Heart left ventricle (tissue), 16 donors: ENCODE data around the gene CHTF18. TPM values are rescaled to one million over a fixed set of nuclear protein-coding genes. Genes with fewer than 3 reads are reported as not detected.
A peak's percentile ranks its signal among the peaks of the same experiment; 100 is the strongest.

Experiments used
- ATAC-seq, 4 donors: fragments of 200-7000 bp; cut with Tn5 transposase; one replicate each; pipeline ENCODE4 v1.9.1; 2020 to 2022; ENCODE audit warnings: moderate library complexity in 4 of 4, mild to moderate bottlenecking in 3 of 4, moderate number of reproducible peaks in 1 of 4
- DNase-seq, 5 donors: peaks; one replicate each; pipeline ENCODE4 v3.0.0-alpha.2; 2020
- H3K27ac ChIP-seq, 12 donors: fragments of 200-600 bp; sonication (generic) in 4 of 12; one replicate each; pipeline versions ENCODE4 v1.5.0 to v1.8.0; 2016 to 2022; ENCODE audit warnings: mild to moderate bottlenecking in 2 of 12
- H3K27me3 ChIP-seq, 9 donors: fragments of 200-600 bp; sonication (generic) in 2 of 9; one replicate each; pipeline versions ENCODE4 v1.5.1 to v1.8.0; 2016 to 2022; ENCODE audit warnings: mild to moderate bottlenecking in 3 of 9
- H3K36me3 ChIP-seq, 9 donors: fragments of 200-600 bp; sonication (generic) in 2 of 9; one replicate each; pipeline versions ENCODE4 v1.5.0 to v1.8.0; 2018 to 2022; ENCODE audit warnings: mild to moderate bottlenecking in 2 of 9
- H3K4me1 ChIP-seq, 12 donors: fragments of 200-600 bp; sonication (generic) in 4 of 12; one replicate each; pipeline versions ENCODE4 v1.5.0 to v1.8.0; 2016 to 2022; ENCODE audit warnings: mild to moderate bottlenecking in 3 of 12
- H3K4me3 ChIP-seq, 12 donors: fragments of 200-600 bp; sonication (generic) in 4 of 12; one replicate each; pipeline versions ENCODE4 v1.5.0 to v1.8.0; 2017 to 2022; ENCODE audit warnings: mild to moderate bottlenecking in 9 of 12, moderate library complexity in 4 of 12
- H3K9me3 ChIP-seq, 12 donors: fragments of 200-600 bp; sonication (generic) in 4 of 12; one replicate each; pipeline versions ENCODE4 v1.5.0 to v1.8.0; 2016 to 2022; ENCODE audit warnings: mild to moderate bottlenecking in 1 of 12
- CTCF ChIP-seq, 12 donors: fragments of 200-600 bp; sonication (generic) in 4 of 12; IDR thresholded peaks; one replicate each; pipeline versions ENCODE4 v1.5.0 to v1.8.0; 2018 to 2022; ENCODE audit warnings: antibody characterized with exemption in 12 of 12, mild to moderate bottlenecking in 5 of 12
- POLR2A ChIP-seq, 2 donors: fragments of 450-650 bp; IDR thresholded peaks; one replicate each; pipeline ENCODE4 v1.6.1; 2017; ENCODE audit warnings: antibody characterized with exemption in 2 of 2, mild to moderate bottlenecking in 2 of 2, moderate library complexity in 2 of 2
- WGBS, 4 donors: extraction: QIAGEN DNeasy Blood & Tissue Kit in 2 of 4; methylation state at CpG; one replicate each; pipeline versions ENCODE4 v1.1.5 to v1.1.7; 2013 to 2018; 5-methylcytosine and 5-hydroxymethylcytosine counted together
- intact Hi-C, 10 donors: fragments of 100-400 bp; cut with DNase I; formaldehyde crosslinking; loops; one replicate each; pipeline versions ENCODE4 v1.11.1 to v1.14.2; 2022
- polyA plus RNA-seq, 2 donors: library from polyadenylated mRNA; stranded (reverse); fragments of 200-250 nt; gene quantifications; one replicate each; pipeline ENCODE4 v1.2.3, GENCODE V29; 2013
- total RNA-seq, 9 donors: library from RNA; depleted of rRNA in 2 of 9; stranded (reverse); fragments of >200 nt in 2 of 9; fragmentation: NEBNext Ultra II Directional in 3 of 9; extraction: Animal tissue kit (Norgen Biotek cat#: 25700) in 3 of 9; gene quantifications; one replicate each; pipeline versions ENCODE4 v1.1.0 to v1.2.4, GENCODE V29; 2016 to 2023
- donor health status: ischemic (EF 13 %, LVEDD 7.1; RV severe dilation, severe dysfunction).
- donor health status: healthy with polysubstance abuse.
- donor health status: DM: no; HTN: yes; CAD: no.
- donor health status: DM: no; HTN: no; CAD: no.
- donor health status: ischemic (EF 25% LVEDD 6.9; RV normal size, moderate dysfunction).
- donor health status: ischemic (EF 25% LVEDD 5.7; RV mildly dilated, moderate dysfunction).
- donor health status: healthy.
- donor health status: DM: yes; HTN: yes; CAD: no.
- donor health status: ischemic (EF 35%, LVEDD 5.7; RV mildly dilated, moderate dysfunction).
- donor health status: nonischemic (EF 11% LVEDD 7.7; RV severe dilation, severe dysfunction).
- donor health status: DM: yes; HTN: yes; CAD: no.
- donor health status: PGD.
- donor health status: ischemic (EF 29% LVEDD 5.4; RV normal size, mild dysfunction).
- donor health status: nonischemic (EF 23%, LVEDD 6.1; RV moderate dilation, normal function).

The CHTF18 gene
- total and polyA plus RNA-seq, 11 donors = 0.83 to 15.0 (median 3.9) TPM

- Histone ChIP-seq H3K4me1 (peaks cover 0 to 29% (median 10%) of the 10 kb centered on the region in 12 donors), H3K4me3 (no peak overlapping the region), H3K27ac (no peak overlapping the region), H3K36me3 (peaks cover 0 to 11% (median 0%) of the 10 kb centered on the region in 9 donors), H3K9me3 (no peaks in the 10 kb centered on the region), H3K27me3 (peaks cover 2 to 44% (median 11%) of the 10 kb centered on the region in 9 donors)
- DNase-seq (peak in 2 of 5 donors; percentile 55 to 58), ATAC-seq (peak in 1 of 4 donors; percentile 4)
- TF ChIP-seq POLR2A (IDR thresholded peaks at IDR 0.05) (no peak), CTCF (IDR thresholded peaks at IDR 0.05) (no peak)
- intact Hi-C loops = loop anchor here in 5 of 10 donors (2.0 kb wide), 1 partner anchor 73 kb away; no protein-coding TSS in a partner anchor
- 27 to 36% (median 31%) methylated on average over 6 to 17 of the region's 17 CpGs for WGBS, 4 donors
Measured at GRCh38 chr16:783404-784161, 4.8 kb upstream of the CHTF18 start.

GRCh38 chr16:784431-784830, 4.0 kb upstream of the CHTF18 start:
- Histone ChIP-seq H3K4me1 (peaks cover 0 to 37% (median 17%) of the 10 kb centered on the region in 12 donors), H3K4me3 (no peak overlapping the region), H3K27me3 (peaks cover 0 to 36% (median 9%) of the 10 kb centered on the region in 9 donors), H3K27ac (no peak overlapping the region), H3K9me3 (no peaks in the 10 kb centered on the region), H3K36me3 (peaks cover 0 to 11% (median 0%) of the 10 kb centered on the region in 9 donors)
- intact Hi-C loops = loop anchor here in 5 of 10 donors (2.0 kb wide), 1 partner anchor 74 kb away; no protein-coding TSS in a partner anchor
- DNase-seq = no peak
- 80 to 90% (median 88%) methylated on average over 1 to 19 of the region's 19 CpGs for WGBS, 4 donors
- TF ChIP-seq POLR2A (IDR thresholded peaks at IDR 0.05) (no peak), CTCF (IDR thresholded peaks at IDR 0.05) (no peak)
- ATAC-seq = no peak

GRCh38 chr16:785563-786535, 2.6 kb upstream of the CHTF18 start:
- 62 to 83% (median 66%) methylated on average over 43 to 58 of the region's 58 CpGs for WGBS, 4 donors
- peaks cover 0 to 37% (median 17%) of the 10 kb centered on the region in 12 donors for H3K4me1 ChIP-seq
- intact Hi-C loops = loop anchor here in 9 of 10 donors (1.0 to 2.0 kb wide), 2 partner anchors 75 kb away; no protein-coding TSS in a partner anchor
- ATAC-seq (peak in 3 of 4 donors; percentile 4 to 36 (median 23)), DNase-seq (peak; percentile 43 to 87 (median 66))
- H3K27me3 ChIP-seq = peaks cover 0 to 25% (median 5%) of the 10 kb centered on the region in 9 donors
- H3K4me3 ChIP-seq = no peak overlapping the region
- H3K9me3 ChIP-seq = no peaks in the 10 kb centered on the region
- peak; percentile 54 to 79 (median 66) for TF ChIP-seq CTCF (IDR thresholded peaks at IDR 0.05)
- TF ChIP-seq POLR2A (IDR thresholded peaks at IDR 0.05) = no peak
- H3K27ac ChIP-seq = no peak overlapping the region
- peaks cover 0 to 11% (median 0%) of the 10 kb centered on the region in 9 donors for H3K36me3 ChIP-seq
